Breast epithelium (tissue), 3 donors: ENCODE measurements around the gene PTPRN2.
"Not testable (repeated sequence)": the region's sequence is repeated elsewhere in the genome, so short reads cannot be mapped to it uniquely, and the experiment has no call there.

Experiments used
- POLR2A ChIP-seq: fragments of 450-650 bp; IDR thresholded peaks from one replicate; pipeline ENCODE4 v1.6.1; 2016; ENCODE audit warnings: antibody characterized with exemption, mild to moderate bottlenecking, moderate library complexity
- POLR2AphosphoS5 ChIP-seq, 3 donors: sonication (generic); formaldehyde crosslinking; IDR thresholded peaks; one replicate each; pipeline ENCODE4 v1.6.1; 2017; ENCODE audit warnings: antibody characterized with exemption in 3 of 3
- TF ChIP-seq, protein P1 (sequence below), 3 donors: fragments of 450-650 bp; IDR thresholded peaks; one replicate each; pipeline ENCODE4 v1.5.1; 2016 to 2017; ENCODE audit warnings: antibody characterized with exemption in 3 of 3, mild to moderate bottlenecking in 3 of 3, moderate library complexity in 3 of 3

- not testable (repeated sequence) for TF ChIP-seq POLR2A; POLR2AphosphoS5 (IDR thresholded peaks at IDR 0.05)
- TF ChIP-seq, protein P1, sequence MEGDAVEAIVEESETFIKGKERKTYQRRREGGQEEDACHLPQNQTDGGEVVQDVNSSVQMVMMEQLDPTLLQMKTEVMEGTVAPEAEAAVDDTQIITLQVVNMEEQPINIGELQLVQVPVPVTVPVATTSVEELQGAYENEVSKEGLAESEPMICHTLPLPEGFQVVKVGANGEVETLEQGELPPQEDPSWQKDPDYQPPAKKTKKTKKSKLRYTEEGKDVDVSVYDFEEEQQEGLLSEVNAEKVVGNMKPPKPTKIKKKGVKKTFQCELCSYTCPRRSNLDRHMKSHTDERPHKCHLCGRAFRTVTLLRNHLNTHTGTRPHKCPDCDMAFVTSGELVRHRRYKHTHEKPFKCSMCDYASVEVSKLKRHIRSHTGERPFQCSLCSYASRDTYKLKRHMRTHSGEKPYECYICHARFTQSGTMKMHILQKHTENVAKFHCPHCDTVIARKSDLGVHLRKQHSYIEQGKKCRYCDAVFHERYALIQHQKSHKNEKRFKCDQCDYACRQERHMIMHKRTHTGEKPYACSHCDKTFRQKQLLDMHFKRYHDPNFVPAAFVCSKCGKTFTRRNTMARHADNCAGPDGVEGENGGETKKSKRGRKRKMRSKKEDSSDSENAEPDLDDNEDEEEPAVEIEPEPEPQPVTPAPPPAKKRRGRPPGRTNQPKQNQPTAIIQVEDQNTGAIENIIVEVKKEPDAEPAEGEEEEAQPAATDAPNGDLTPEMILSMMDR (IDR thresholded peaks at IDR 0.05): not testable (repeated sequence)
Measured at GRCh38 chr7:158304072-158304471, 283.6 kb downstream of the PTPRN2 start.
